GM19397 (cell line): ENCODE measurements around the gene SLA2.
"Not testable (repeated sequence)": the region's sequence is repeated elsewhere in the genome, so short reads cannot be mapped to it uniquely, and the experiment has no call there.

ENCODE experiments used
- ATAC-seq: cut with Tn5 transposase; IDR thresholded peaks from one replicate; pipeline ENCODE4 v1.9.1; 2021; ENCODE audit warnings: mild to moderate bottlenecking, moderate library complexity; ENCODE audit not compliant: unreplicated experiment

Gene SLA2

DNA sequence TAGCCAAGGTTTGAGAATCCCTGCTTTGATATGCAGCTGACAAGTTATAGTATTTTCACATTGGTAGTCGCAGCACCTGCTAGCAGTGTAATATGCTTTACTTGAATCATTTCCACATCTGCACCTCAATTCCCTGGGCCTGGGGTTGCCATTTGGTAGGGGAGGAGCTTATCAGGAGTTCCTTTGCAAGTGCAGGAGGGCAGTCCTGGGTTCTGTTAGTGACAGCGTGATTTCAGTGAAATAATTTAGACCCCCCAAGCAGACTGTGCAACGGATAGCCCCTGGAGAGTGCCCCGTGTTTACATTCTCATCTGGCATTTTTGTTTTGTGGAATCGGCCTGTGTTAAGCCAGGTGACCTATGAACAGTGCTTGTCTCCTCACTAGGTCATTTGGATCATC lies 34.4 kb downstream of the SLA2 start:
- no peak for ATAC-seq

- ATAC-seq: not testable (repeated sequence)
Observed at GRCh38 chr20:36608388-36608728, 37.6 kb downstream of the SLA2 start.

DNA sequence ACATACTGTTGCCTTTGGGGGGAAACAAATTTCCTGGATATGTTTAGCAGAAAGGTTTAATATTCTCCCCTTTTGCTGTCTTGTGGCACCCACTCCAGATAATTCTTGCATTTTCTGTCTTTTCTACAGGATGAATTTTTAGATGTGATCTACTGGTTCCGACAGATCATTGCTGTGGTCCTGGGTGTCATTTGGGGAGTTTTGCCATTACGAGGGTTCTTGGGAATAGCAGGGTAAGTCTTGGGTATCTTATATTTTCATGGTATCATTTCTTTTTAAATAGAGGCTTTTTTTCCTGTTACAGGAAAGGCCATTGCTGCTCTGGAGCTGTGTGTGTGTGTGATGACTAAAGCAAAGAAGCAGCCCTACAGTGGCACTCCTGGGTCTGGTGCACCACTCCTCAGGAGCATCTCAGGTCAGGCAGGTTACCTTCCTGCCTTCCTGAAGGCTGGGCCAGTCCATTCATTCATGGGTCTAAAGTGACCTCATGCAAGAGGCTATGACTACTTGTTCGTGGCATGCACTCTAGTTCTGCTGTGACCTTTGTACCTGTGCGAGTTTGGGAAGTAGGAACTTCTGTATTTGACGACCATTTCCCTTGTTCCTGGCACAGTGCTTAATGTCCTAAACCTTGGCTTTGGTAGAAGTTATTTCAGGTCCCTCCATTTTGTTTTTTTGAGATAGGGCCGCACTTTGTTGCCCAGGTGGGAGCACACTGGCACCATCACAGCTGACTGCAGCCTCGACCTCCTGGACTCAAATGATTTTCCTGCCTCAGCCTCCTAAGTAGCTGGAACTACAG lies 38.2 kb downstream of the SLA2 start:
- ATAC-seq: no peak

- no peak for ATAC-seq
Observed at GRCh38 chr20:36606158-36607066, 39.6 kb downstream of the SLA2 start.

- peak; percentile 92 for ATAC-seq
Observed at GRCh38 chr20:36605399-36606157, 40.4 kb downstream of the SLA2 start, which contains the start of gene RAB5IF. Gene RAB5IF (plus strand): TSS chr20:36605779. CDS start chr20:36605952, 173 bp downstream.

DNA sequence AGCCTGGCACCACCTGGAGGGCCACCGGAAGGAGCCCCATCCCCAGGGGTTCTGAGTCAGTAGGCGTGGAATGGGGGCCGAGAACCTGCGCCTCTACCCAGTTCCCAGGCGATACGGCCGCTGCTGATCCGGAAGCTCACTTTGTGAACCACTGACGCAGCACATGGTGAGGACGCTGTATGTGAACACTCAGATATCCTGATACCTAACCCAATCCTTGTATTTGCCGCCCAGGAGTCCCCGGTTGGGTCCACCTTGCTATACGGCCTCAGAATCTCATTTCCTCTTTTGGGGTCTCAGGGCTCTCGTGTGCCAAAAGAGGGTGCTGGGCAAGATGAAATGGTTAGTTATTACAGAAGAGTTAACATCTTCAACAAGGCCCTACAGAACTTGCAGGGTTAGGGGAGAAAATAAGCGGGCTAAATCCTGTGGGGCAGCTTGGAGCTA lies 41.0 kb downstream of the SLA2 start:
- ATAC-seq: peak; percentile 16

DNA sequence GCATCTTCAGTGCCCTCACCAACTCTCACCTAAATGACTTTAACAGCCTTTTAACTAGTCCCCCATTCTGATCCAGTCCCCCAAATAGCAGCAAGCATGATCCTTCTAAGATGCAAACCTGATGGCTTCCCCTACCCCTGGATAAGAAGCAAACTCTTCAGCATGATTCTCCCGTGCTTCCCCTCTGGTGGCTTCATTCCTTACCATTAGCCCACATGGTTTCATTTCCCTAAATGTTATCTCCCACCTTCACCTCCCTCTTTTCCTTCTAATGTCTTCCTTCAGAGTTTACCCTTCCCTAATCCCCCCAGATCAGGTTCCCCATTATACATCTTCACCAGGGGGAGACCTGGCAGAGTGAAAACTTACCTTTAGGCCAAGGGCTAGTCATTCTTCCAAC lies 44.5 kb downstream of the SLA2 start:
- ATAC-seq: no peak

DNA sequence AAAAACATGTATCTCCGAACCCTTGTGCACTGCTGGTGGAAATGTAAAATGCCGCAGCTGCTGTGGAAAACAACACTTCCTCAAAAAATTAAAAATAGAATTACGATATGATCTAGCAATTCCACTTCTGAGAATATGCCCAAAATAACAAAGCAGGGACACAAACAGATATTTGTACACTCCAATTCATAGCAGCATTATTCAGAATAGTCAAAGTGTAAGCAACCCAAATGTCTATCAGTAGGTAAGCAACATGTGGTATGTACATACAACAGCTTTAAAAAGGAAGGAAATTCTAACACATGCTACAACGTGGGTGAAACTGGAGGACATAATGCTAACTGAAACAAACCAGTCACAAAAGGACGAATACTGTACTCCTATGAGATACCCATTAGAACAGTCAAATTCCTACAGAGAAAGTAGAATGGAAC lies 46.1 kb downstream of the SLA2 start:
- ATAC-seq: no peak

- ATAC-seq: no peak
Observed at GRCh38 chr20:36593347-36593929, 52.6 kb downstream of the SLA2 start.

GRCh38 chr20:36591854-36592641 lies 53.9 kb downstream of the SLA2 start:
- ATAC-seq: no peak

- ATAC-seq: no peak
Observed at GRCh38 chr20:36591281-36591680, 54.7 kb downstream of the SLA2 start.

DNA sequence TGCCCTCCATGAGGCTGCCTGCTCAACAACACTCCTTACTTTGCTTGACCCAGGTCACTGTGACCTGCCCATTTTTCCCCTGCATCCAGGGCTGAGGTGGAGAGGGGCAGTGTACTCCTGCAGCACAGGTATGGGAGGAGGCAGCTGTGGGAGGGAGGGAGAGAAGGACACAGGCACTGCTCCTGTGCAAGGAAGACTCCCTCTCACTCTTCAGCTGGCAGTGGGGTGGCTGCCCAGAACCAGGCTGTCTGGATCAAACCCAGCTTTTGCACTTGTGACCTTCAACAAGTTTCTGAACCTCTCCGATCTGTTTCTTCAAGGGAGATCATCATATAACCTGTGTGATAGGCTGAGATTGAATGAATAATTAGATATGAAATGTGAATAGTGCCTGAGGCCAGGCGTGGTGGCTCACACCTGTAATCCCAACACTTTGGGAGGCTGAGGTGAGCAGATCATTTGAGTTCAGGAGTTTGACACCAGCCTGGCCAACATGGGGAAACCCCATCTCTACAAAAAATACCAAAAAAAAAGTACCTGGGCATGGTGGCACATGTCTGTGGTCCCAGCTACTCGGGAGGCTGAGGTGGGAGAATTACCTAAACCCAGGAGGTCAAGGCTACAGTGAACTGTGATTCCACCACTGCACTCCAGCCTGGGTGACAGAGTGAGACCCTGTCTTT lies 58.5 kb downstream of the SLA2 start:
- ATAC-seq: no peak

GRCh38 chr20:36585410-36586125 lies 60.4 kb downstream of the SLA2 start:
- no peak for ATAC-seq

DNA sequence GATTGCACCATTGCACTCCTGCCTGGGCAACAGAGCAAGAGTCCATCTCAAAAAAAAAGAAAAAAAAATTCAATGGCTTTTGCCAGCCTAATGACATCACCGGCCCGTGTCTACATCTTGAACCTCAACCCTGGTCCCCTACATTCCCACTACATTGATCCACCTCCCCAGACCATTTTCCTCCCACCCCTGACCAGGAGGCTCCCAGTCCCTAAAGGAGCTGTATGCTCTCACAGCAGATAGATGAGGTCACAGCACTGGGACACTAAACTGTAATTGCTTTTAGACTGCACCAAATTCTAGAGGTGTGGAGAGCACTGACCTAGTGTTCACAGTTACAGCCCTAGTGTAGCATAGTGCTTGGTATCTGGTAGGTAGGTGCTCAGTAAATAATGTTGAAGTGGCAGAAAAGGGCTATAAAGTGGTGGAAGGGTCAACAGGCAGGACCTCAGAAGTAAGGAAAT lies 61.9 kb downstream of the SLA2 start:
- ATAC-seq: no peak

GRCh38 chr20:36582821-36583220 lies 63.2 kb downstream of the SLA2 start:
- no peak for ATAC-seq

GRCh38 chr20:36582322-36582721 lies 63.7 kb downstream of the SLA2 start:
- ATAC-seq: no peak

DNA sequence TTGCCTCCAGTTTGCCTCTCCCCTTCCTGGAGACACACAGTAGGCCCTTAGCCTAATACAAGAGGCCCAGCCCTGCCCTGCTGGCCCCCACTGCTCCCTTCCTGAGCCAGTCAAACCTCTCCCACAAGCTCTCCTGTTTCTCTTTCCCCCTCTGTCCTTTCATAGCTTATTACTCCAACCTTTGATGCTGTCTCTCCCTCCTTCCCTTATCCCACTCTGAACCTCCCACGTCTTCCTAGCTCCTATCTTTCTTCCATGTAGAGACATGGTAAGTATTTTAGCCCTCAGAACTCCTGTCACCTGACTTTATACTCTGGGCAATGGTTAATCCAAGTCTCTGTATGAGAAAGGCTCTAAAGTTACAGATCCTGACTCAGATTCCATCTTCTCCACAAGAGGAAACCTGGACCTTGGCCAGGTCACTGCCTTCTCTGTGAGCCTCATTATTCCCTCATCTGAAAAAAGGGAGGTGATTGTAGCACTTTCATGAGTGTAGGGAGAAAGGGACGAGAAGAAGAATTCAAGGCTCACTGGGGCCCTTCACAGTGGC lies 65.9 kb downstream of the SLA2 start:
- ATAC-seq: no peak

DNA sequence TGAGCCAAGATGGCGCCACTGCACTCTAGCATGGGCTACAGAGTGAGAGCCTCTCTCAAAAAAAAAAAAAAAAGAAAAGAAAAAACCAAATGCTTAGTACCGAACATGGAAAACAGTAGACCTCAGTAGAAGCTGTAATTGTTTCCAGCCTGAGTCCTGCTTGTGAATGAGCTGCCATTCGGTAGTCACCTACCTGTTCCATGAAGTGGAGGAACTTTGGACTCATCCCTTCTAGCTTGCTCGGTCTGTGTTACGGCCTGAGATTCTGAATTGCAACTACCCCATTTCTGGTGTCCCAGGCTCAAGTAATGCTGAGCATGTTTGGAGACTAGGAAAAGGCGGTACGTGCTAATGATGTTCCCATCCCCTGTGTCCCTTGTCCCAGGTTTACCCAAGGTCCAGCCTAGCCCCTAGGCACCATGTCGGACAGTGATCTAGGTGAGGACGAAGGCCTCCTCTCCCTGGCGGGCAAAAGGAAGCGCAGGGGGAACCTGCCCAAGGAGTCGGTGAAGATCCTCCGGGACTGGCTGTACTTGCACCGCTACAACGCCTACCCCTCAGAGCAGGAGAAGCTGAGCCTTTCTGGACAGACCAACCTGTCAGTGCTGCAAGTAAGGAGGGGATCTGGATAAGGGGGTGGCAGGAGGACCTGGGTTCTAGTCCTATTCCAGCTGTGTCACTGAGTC lies 67.5 kb downstream of the SLA2 start:
- no peak for ATAC-seq
